NCI-H1694 (cell line): ENCODE data around the gene PRCD.

Source experiments
- DNase-seq: peaks from one replicate; lab custom pipeline; 2025; lab: John Stamatoyannopoulos, UW

The PRCD gene

GRCh38 chr17:76540381-76541300, 797 bp downstream of the PRCD start:
- DNase-seq, result peak; percentile 72

GRCh38 chr17:76541739-76542454, 2.1 kb downstream of the PRCD start:
- DNase-seq, result no peak

- DNase-seq, result no peak
Measured at GRCh38 chr17:76542566-76542971, 2.7 kb downstream of the PRCD start.

- DNase-seq, result no peak
Measured at GRCh38 chr17:76542984-76543383, 3.1 kb downstream of the PRCD start.

GRCh38 chr17:76543482-76543825, 3.6 kb downstream of the PRCD start:
- DNase-seq, result no peak

- peak; percentile 61 for DNase-seq
Measured at GRCh38 chr17:76543826-76544545, 4.1 kb downstream of the PRCD start.

GRCh38 chr17:76544546-76545365, 4.9 kb downstream of the PRCD start:
- DNase-seq, result no peak

GRCh38 chr17:76545918-76546555, 6.2 kb downstream of the PRCD start:
- DNase-seq, result no peak

- DNase-seq, result no peak
Measured at GRCh38 chr17:76546556-76547182, 6.8 kb downstream of the PRCD start.

GRCh38 chr17:76547183-76547641, 7.4 kb downstream of the PRCD start:
- DNase-seq, result peak; percentile 87

GRCh38 chr17:76547642-76548202, 7.9 kb downstream of the PRCD start:
- no peak for DNase-seq

- DNase-seq, result no peak
Measured at GRCh38 chr17:76548378-76549214, 8.8 kb downstream of the PRCD start.

GRCh38 chr17:76549215-76549518, 9.3 kb downstream of the PRCD start:
- DNase-seq, result no peak

GRCh38 chr17:76549539-76549938, 9.7 kb downstream of the PRCD start:
- DNase-seq, result no peak

- no peak for DNase-seq
Measured at GRCh38 chr17:76550712-76551615, 11.1 kb downstream of the PRCD start.

- DNase-seq, result no peak
Measured at GRCh38 chr17:76551685-76552084, 11.8 kb downstream of the PRCD start.

- no peak for DNase-seq
Measured at GRCh38 chr17:76553178-76553908, 13.5 kb downstream of the PRCD start.

GRCh38 chr17:76554131-76554530, 14.3 kb downstream of the PRCD start:
- no peak for DNase-seq
